ENCODE results near the gene CCDC71L. TPM values are rescaled to one million over a fixed set of nuclear protein-coding genes. Genes with fewer than 3 reads are reported as not detected.

Gene CCDC71L
- total RNA-seq, 2 donors from 2014 or later, result 26.1 to 26.8 TPM

GRCh38 chr7:106641416-106641815, 19.5 kb downstream of the CCDC71L start:
- Mint-ChIP-seq H3K9me3 (peaks cover 4% of the 10 kb centered on the region), H3K36me3 (ENCODE audit: low read depth) (no peaks in the 10 kb centered on the region)
- 89% methylated on average over 2 of the region's 3 CpGs; no CpG with 5 or more reads in 1 of the 2 experiments for whole genome bisulfite sequencing, 2 experiments (ENCODE audit: insufficient coverage in 1 of 2, insufficient read length in 1 of 2)

GRCh38 chr7:106640368-106641141, 20.4 kb downstream of the CCDC71L start:
- Mint-ChIP-seq H3K4me1 (no peaks in the 10 kb centered on the region), H3K27me3 (ENCODE audit: insufficient read depth) (peaks cover 4% of the 10 kb centered on the region), H3K36me3 (ENCODE audit: low read depth) (no peaks in the 10 kb centered on the region), H3K9me3 (peaks cover 4% of the 10 kb centered on the region), H3K27ac (no peak overlapping the region), H3K4me3 (no peak overlapping the region)
- no peaks in the 10 kb centered on the region for H3K27me3 ChIP-seq (ENCODE audit: control insufficient read depth, insufficient read depth, low read length, poor library complexity, severe bottlenecking)
- no peaks in the 10 kb centered on the region for H3K36me3 ChIP-seq (ENCODE audit: control insufficient read depth, insufficient read depth, low read length)
- H3K9ac ChIP-seq (ENCODE audit: extremely low read depth, low read length, poor library complexity, severe bottlenecking), result no peak overlapping the region
- H3K4me1 ChIP-seq (ENCODE audit: control insufficient read depth, insufficient read depth, low read length), result no peaks in the 10 kb centered on the region
- no peak for DNase-seq
- H3K4me3 ChIP-seq (ENCODE audit: low read length), result no peak overlapping the region
- no peak overlapping the region for H3K27ac ChIP-seq (ENCODE audit: low read depth, low read length)
- TF ChIP-seq CTCF (conservative IDR thresholded peaks at IDR 0.05), result no peak
- H3K9me3 ChIP-seq (ENCODE audit: control insufficient read depth, low read length), result peaks cover 24% of the 10 kb centered on the region
- 87 to 94% methylated on average over 2 to 3 of the region's 3 CpGs for WGBS, 2 experiments (ENCODE audit: insufficient coverage in 1 of 2, insufficient read length in 1 of 2)

More at GRCh38 chr7:106641416-106641815, 19.5 kb downstream of the CCDC71L start:
- H3K9ac ChIP-seq (ENCODE audit: extremely low read depth, low read length, poor library complexity, severe bottlenecking), result no peak overlapping the region
- no peak overlapping the region for H3K4me3 ChIP-seq (ENCODE audit: low read length)
- H3K4me1 ChIP-seq (ENCODE audit: control insufficient read depth, insufficient read depth, low read length), result no peaks in the 10 kb centered on the region
- H3K27ac ChIP-seq (ENCODE audit: low read depth, low read length), result no peak overlapping the region
- Mint-ChIP-seq H3K27ac (no peak overlapping the region), H3K4me1 (no peaks in the 10 kb centered on the region), H3K27me3 (ENCODE audit: insufficient read depth) (peaks cover 4% of the 10 kb centered on the region), H3K4me3 (no peak overlapping the region)
- DNase-seq, result no peak
- no peak for TF ChIP-seq CTCF (conservative IDR thresholded peaks at IDR 0.05)
- H3K27me3 ChIP-seq (ENCODE audit: control insufficient read depth, insufficient read depth, low read length, poor library complexity, severe bottlenecking), result no peaks in the 10 kb centered on the region
- H3K9me3 ChIP-seq (ENCODE audit: control insufficient read depth, low read length), result peaks cover 24% of the 10 kb centered on the region
- no peaks in the 10 kb centered on the region for H3K36me3 ChIP-seq (ENCODE audit: control insufficient read depth, insufficient read depth, low read length)

DNA sequence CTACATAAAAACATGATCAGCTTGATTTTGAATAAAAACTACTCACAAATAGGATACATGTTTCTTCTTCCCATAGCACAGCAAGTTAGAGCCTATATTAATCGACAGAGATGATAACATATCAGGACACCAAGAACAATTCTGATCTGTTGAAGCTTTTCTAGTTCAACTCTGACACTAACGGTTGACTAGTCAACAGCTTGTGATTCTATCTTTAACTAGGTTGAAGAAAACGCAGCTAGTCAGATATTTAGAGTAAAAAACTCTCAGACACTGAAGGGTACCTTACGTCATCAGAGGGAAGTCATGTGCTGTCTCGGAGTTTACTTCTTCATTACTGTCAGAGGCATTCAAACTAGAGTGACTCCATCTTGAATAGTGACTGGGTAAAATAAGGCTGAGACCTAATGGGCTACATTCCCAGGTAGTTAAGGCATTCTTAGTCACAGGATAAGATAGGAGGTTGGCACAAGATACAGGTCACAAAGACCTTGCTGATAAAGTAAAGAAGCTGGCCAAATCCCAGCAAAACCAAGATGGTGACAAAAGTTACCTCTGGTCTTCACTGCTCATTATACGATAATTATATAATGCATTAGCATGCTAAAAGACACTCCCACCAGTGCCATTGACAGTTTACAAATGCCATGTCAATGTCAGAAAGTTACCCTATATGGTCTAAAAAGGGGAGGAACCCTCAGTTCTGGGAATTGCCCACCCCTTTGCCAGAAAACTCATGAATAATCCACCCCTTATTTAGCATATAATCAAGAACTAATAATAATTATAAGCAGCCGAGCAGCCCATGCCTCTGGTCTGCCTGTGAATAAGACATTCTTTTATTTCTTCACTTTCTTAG, 21.3 kb downstream of the CCDC71L start:
- Histone ChIP-seq H3K9ac (ENCODE audit: extremely low read depth, low read length, poor library complexity, severe bottlenecking) (no peak overlapping the region), H3K27ac (ENCODE audit: low read depth, low read length) (no peak overlapping the region), H3K36me3 (ENCODE audit: control insufficient read depth, insufficient read depth, low read length) (no peaks in the 10 kb centered on the region), H3K4me1 (ENCODE audit: control insufficient read depth, insufficient read depth, low read length) (no peaks in the 10 kb centered on the region), H3K27me3 (ENCODE audit: control insufficient read depth, insufficient read depth, low read length, poor library complexity, severe bottlenecking) (no peaks in the 10 kb centered on the region), H3K9me3 (ENCODE audit: control insufficient read depth, low read length) (peaks cover 18% of the 10 kb centered on the region), H3K4me3 (ENCODE audit: low read length) (peak overlapping the region; percentile 10)
- Mint-ChIP-seq H3K36me3 (ENCODE audit: low read depth) (no peaks in the 10 kb centered on the region), H3K27me3 (ENCODE audit: insufficient read depth) (peaks cover 4% of the 10 kb centered on the region), H3K27ac (no peak overlapping the region), H3K4me3 (no peak overlapping the region), H3K4me1 (no peaks in the 10 kb centered on the region), H3K9me3 (peaks cover 4% of the 10 kb centered on the region)
- DNase-seq, result no peak
- WGBS, 2 experiments (ENCODE audit: insufficient coverage in 1 of 2, insufficient read length in 1 of 2), result 89 to 92% methylated on average over 6 to 7 of the region's 7 CpGs
- no peak for TF ChIP-seq CTCF (conservative IDR thresholded peaks at IDR 0.05)

All from endodermal cell (in vitro differentiated cells).